Sigmoid colon (tissue), 4 donors: ENCODE results near the gene TM7SF3.

Experiments
- CTCF ChIP-seq, 4 experiments: fragments of 450-650 bp in 3 of 4; fragments of 200-600 bp in 1 of 4; IDR thresholded peaks; one replicate each; pipeline ENCODE4 v1.5.1; 2016 to 2019; ENCODE audit warnings: antibody characterized with exemption in 4 of 4, mild to moderate bottlenecking in 3 of 4, moderate library complexity in 2 of 4
- EP300 ChIP-seq, 4 donors: sonication (generic); formaldehyde crosslinking; IDR thresholded peaks; one replicate each; pipeline ENCODE4 v1.6.1; 2017; ENCODE audit warnings: antibody characterized with exemption in 4 of 4
- POLR2A ChIP-seq, 2 donors: fragments of 450-650 bp; IDR thresholded peaks; one replicate each; pipeline ENCODE4 v1.6.1; 2016; ENCODE audit warnings: antibody characterized with exemption in 2 of 2, mild to moderate bottlenecking in 2 of 2, moderate library complexity in 2 of 2
- POLR2AphosphoS5 ChIP-seq, 4 donors: sonication (generic); formaldehyde crosslinking; IDR thresholded peaks; one replicate each; pipeline ENCODE4 v1.6.1; 2017; ENCODE audit warnings: antibody characterized with exemption in 4 of 4

DNA sequence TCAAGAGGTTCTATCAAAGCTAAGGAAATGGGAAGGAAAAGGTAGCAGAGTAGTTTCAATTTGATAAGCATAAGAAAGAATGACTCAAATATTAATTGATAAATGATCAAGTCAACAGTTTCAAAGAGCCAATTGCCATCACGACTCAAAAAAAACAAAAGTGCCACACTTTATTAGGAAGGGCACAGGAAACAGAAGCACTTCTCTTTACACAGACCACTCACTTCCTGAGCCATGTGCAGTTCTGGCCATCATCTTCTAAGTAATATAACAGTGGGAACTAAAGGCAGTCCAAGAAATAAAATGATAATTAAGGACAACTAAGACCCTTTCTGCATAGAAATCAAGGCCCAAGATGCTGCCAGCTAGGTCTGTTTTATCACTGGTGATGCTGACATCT lies 13.2 kb downstream of the TM7SF3 start:
- TF ChIP-seq CTCF (IDR thresholded peaks at IDR 0.05) (no peak), POLR2AphosphoS5 (IDR thresholded peaks at IDR 0.05) (no peak), EP300 (IDR thresholded peaks at IDR 0.05) (no peak), POLR2A (IDR thresholded peaks at IDR 0.05) (no peak)
